AG04450 (cell line): ENCODE results near the gene KRTAP10-11. TPM values are rescaled to one million over a fixed set of nuclear protein-coding genes. Genes with fewer than 3 reads are reported as not detected.

Experiments
- CTCF ChIA-PET: fragments of 300-600, 350-600 bp; formaldehyde crosslinking; extraction: SDS; loops from one replicate; lab custom pipeline; 2022; ENCODE audit warnings: antibody characterized with exemption, inconsistent platforms; lab: Charles Lee
- POLR2A ChIA-PET: fragments of 350-600 bp; formaldehyde crosslinking; extraction: SDS; loops from one replicate; lab custom pipeline; 2021; ENCODE audit warnings: antibody characterized with exemption, inconsistent platforms; lab: Yijun Ruan, JAX
- DNase-seq: peaks from one replicate; pipeline ENCODE4 v3.0.0-alpha.2; 2011; ENCODE audit warnings: low read depth, low spot score
- H3K27ac ChIP-seq: one replicate; pipeline ENCODE4 v1.5.1; 2012; ENCODE audit warnings: low read depth, low read length, control low read depth
- H3K27me3 ChIP-seq: one replicate; pipeline ENCODE4 v1.6.0; 2012; ENCODE audit warnings: low read length; ENCODE audit not compliant: control insufficient read depth, insufficient read depth
- H3K4me3 ChIP-seq: 2 replicates; pipeline ENCODE4 v1.5.1; 2011; ENCODE audit warnings: mild to moderate bottlenecking, low read depth, low read length, control low read depth
- H3K9me3 ChIP-seq: 2 replicates; pipeline ENCODE4 v1.5.1; 2012; ENCODE audit warnings: low read length; ENCODE audit not compliant: control insufficient read depth, insufficient read depth
- CTCF ChIP-seq: IDR thresholded peaks from 2 replicates; pipeline ENCODE4 v1.5.1; 2011; ENCODE audit warnings: low read depth, low read length, control low read depth, inconsistent platforms
- polyA plus RNA-seq: library from polyadenylated mRNA; depleted of rRNA; stranded (reverse); fragments of >200 nt; gene quantifications from 2 replicates; pipeline ENCODE4 v1.2.3, GENCODE V29; 2011

KRTAP10-11 gene
- polyA plus RNA-seq, 1 experiment: not detected

- ChIA-PET POLR2A (no interaction called here), CTCF (no interaction called here)
- no peak for DNase-seq
- Histone ChIP-seq H3K9me3 (peaks cover 30% of the 10 kb centered on the region), H3K4me3 (no peak within 1 kb of the TSS), H3K27ac (no peak within 1 kb of the TSS), H3K27me3 (no peaks in the 10 kb centered on the region)
- no peak for TF ChIP-seq CTCF
These were observed 8.5 kb downstream of the KRTAP10-11 start, which contains the start of gene KRTAP12-4 for GRCh38 chr21:44654576-44655175. TSS of gene KRTAP12-4 (minus strand) at chr21:44654659. CDS start at chr21:44654614, 45 bp downstream.

GRCh38 chr21:44656868-44657267 is 10.7 kb downstream of the KRTAP10-11 start:
- H3K9me3 ChIP-seq: peaks cover 16% of the 10 kb centered on the region; the same call in 1 of the 2 replicates
- ChIA-PET CTCF (no interaction called here), POLR2A (no interaction called here)
- H3K4me3 ChIP-seq: no peak overlapping the region
- no peaks in the 10 kb centered on the region for H3K27me3 ChIP-seq
- DNase-seq: no peak
- TF ChIP-seq CTCF: no peak
- no peak overlapping the region for H3K27ac ChIP-seq

- ChIA-PET CTCF (no interaction called here), POLR2A (no interaction called here)
- peaks cover 16% of the 10 kb centered on the region; the same call in 1 of the 2 replicates for H3K9me3 ChIP-seq
- H3K4me3 ChIP-seq: no peak within 1 kb of the TSS
- no peak for DNase-seq
- no peak for TF ChIP-seq CTCF
- H3K27me3 ChIP-seq: no peaks in the 10 kb centered on the region
- no peak within 1 kb of the TSS for H3K27ac ChIP-seq
These were observed 11.7 kb downstream of the KRTAP10-11 start, which contains the start of gene KRTAP12-3 for GRCh38 chr21:44657635-44658540. TSS of gene KRTAP12-3 (plus strand) at chr21:44657932. CDS start at chr21:44657980, 48 bp downstream.

- no peak for DNase-seq
- ChIA-PET CTCF (no interaction called here), POLR2A (no interaction called here)
- no peak overlapping the region for H3K4me3 ChIP-seq
- no peak for TF ChIP-seq CTCF
- no peaks in the 10 kb centered on the region for H3K27me3 ChIP-seq
- no peak overlapping the region for H3K27ac ChIP-seq
- peaks cover 14% of the 10 kb centered on the region; the same call in 1 of the 2 replicates for H3K9me3 ChIP-seq
These were observed 12.3 kb downstream of the KRTAP10-11 start for GRCh38 chr21:44658541-44658910.
